ENCODE measurements around the gene MPIG6B.

- TF ChIP-seq CTCF (IDR thresholded peaks at IDR 0.05), result no peak
- TF ChIP-seq EZH2 (IDR thresholded peaks at IDR 0.05), result no peak
- no peak for TF ChIP-seq EZH2phosphoT487 (IDR thresholded peaks at IDR 0.05)
Observed at GRCh38 chr6:31702819-31703716, 20.1 kb upstream of the MPIG6B start, which contains the start of gene ABHD16A.

Data from neural progenitor cell (in vitro differentiated cells).